Nephron (organoid): Measurements from ENCODE around the gene SMARCAL1.

ENCODE experiments used
- H3K27ac Mint-ChIP-seq, 3 experiments: 2 replicates each; pipeline ENCODE4 v1.8.0; 2020; ENCODE audit warnings: mixed read lengths in 3 of 3, mild to moderate bottlenecking in 2 of 3, moderate library complexity in 1 of 3
- H3K27me3 Mint-ChIP-seq: 2 replicates; pipeline ENCODE4 v1.8.0; 2021; ENCODE audit warnings: low read depth, mild to moderate bottlenecking, moderate library complexity, mixed read lengths
- H3K36me3 Mint-ChIP-seq: 2 replicates; pipeline ENCODE4 v1.8.0; 2020; ENCODE audit warnings: low read depth, mixed read lengths
- H3K4me1 Mint-ChIP-seq: 2 replicates; pipeline ENCODE4 v1.8.0; 2020; ENCODE audit warnings: mixed read lengths
- H3K4me3 Mint-ChIP-seq, 3 experiments: 2 replicates each; pipeline ENCODE4 v1.8.0; 2020; ENCODE audit warnings: mild to moderate bottlenecking in 3 of 3, mixed read lengths in 3 of 3, moderate library complexity in 2 of 3
- H3K9me3 Mint-ChIP-seq: 2 replicates; pipeline ENCODE4 v1.8.0; 2020; ENCODE audit warnings: mixed read lengths
- TF ChIP-seq, protein P1 (sequence below), 3 experiments: fragments of 200-600 bp; sonication (generic); IDR thresholded peaks; one replicate each; pipeline ENCODE4 v1.5.0; 2021; ENCODE audit warnings: antibody characterized with exemption in 3 of 3; ENCODE audit not compliant: unreplicated experiment in 3 of 3

The SMARCAL1 gene

DNA sequence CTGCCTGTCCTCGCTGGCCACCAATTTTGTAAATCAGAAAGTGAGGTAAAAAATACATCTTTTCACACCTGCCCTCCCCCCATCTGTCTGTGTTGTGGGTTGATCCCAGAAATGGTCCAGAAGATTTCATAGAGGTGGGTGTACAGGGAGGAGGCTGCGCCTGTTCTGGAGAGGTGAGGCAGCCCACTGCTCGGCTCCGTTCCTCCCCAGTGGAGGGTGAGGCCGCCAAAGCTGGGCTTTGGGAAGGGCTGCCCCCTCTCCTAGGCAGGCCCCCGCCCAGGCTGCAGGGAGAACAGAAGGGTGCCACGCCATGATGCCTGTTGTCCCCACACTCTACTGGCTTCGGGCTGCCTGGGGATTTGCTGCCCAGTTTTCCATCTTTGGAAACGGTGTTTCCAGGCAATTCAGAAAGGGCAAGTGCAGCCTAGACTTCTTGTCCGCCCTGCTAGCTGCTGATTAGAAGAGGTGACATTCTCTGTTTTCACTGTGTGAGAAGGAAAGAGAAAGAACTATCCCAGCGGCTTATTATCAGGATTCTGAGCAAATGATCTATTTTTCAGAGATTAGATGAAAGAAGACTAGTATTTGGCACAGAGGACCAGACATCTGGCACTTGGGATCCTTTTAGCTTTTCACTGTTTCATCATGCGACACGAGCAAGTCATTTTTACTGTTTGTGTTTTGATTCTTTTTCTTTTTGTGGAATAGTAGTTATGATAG lies 18.7 kb downstream of the SMARCAL1 start:
- TF ChIP-seq, protein P1, sequence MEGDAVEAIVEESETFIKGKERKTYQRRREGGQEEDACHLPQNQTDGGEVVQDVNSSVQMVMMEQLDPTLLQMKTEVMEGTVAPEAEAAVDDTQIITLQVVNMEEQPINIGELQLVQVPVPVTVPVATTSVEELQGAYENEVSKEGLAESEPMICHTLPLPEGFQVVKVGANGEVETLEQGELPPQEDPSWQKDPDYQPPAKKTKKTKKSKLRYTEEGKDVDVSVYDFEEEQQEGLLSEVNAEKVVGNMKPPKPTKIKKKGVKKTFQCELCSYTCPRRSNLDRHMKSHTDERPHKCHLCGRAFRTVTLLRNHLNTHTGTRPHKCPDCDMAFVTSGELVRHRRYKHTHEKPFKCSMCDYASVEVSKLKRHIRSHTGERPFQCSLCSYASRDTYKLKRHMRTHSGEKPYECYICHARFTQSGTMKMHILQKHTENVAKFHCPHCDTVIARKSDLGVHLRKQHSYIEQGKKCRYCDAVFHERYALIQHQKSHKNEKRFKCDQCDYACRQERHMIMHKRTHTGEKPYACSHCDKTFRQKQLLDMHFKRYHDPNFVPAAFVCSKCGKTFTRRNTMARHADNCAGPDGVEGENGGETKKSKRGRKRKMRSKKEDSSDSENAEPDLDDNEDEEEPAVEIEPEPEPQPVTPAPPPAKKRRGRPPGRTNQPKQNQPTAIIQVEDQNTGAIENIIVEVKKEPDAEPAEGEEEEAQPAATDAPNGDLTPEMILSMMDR (IDR thresholded peaks at IDR 0.05; ENCODE audit: unreplicated experiment in 3 of 3), result no peak
- Mint-ChIP-seq H3K27me3 (no peaks in the 10 kb centered on the region), H3K4me1 (no peaks in the 10 kb centered on the region), H3K36me3 (peaks cover 85% of the 10 kb centered on the region), H3K9me3 (no peaks in the 10 kb centered on the region), H3K27ac (no peak overlapping the region), H3K4me3 (no peak overlapping the region)

DNA sequence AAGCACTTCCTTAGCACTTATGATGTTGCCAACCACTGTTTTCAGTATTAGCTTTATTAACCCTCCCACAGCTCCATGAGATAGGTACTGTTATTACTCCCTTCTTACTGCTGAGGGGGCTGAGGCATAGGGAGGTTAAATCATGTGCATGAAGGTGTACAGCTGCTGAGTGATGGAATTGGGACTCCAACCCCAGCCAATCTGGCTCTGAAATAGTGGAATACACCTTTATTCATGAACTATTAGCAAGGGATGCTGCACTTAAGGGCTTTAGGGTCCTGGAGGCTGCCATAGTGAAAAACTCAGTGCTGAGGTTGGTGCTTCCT lies 19.2 kb downstream of the SMARCAL1 start:
- Mint-ChIP-seq H3K9me3 (no peaks in the 10 kb centered on the region), H3K4me3 (no peak overlapping the region), H3K4me1 (peaks cover 4% of the 10 kb centered on the region), H3K27ac (no peak overlapping the region), H3K27me3 (no peaks in the 10 kb centered on the region), H3K36me3 (peaks cover 85% of the 10 kb centered on the region)
- TF ChIP-seq, protein P1 (IDR thresholded peaks at IDR 0.05; ENCODE audit: unreplicated experiment in 3 of 3), result no peak

DNA sequence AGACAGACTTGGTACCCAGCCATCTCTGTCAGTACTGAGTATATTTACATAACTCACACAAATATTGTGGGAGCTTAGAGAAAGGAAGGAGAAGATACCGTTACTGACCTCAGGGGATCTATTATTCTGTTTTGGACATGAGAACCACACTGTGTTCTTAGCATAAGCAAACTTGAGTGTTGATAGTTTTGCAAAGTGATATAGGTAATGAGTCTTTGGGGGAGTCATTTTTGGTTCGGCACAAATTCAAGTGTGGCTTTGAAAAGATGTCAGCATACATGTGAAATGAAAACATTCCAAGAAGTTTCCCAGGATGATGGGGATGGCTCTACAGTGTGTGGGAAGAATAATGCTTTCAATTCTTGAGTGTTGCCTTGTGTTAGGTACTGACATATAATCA lies 24.1 kb downstream of the SMARCAL1 start:
- TF ChIP-seq, protein P1 (IDR thresholded peaks at IDR 0.05; ENCODE audit: unreplicated experiment in 3 of 3), result no peak
- peak overlapping the region in 2 of 3 experiments; percentile 3 to 20 for H3K27ac Mint-ChIP-seq
- peaks cover 73% of the 10 kb centered on the region for H3K36me3 Mint-ChIP-seq
- no peak overlapping the region for H3K4me3 Mint-ChIP-seq
- H3K4me1 Mint-ChIP-seq, result peaks cover 5% of the 10 kb centered on the region
- no peaks in the 10 kb centered on the region for H3K9me3 Mint-ChIP-seq
- no peaks in the 10 kb centered on the region for H3K27me3 Mint-ChIP-seq

DNA sequence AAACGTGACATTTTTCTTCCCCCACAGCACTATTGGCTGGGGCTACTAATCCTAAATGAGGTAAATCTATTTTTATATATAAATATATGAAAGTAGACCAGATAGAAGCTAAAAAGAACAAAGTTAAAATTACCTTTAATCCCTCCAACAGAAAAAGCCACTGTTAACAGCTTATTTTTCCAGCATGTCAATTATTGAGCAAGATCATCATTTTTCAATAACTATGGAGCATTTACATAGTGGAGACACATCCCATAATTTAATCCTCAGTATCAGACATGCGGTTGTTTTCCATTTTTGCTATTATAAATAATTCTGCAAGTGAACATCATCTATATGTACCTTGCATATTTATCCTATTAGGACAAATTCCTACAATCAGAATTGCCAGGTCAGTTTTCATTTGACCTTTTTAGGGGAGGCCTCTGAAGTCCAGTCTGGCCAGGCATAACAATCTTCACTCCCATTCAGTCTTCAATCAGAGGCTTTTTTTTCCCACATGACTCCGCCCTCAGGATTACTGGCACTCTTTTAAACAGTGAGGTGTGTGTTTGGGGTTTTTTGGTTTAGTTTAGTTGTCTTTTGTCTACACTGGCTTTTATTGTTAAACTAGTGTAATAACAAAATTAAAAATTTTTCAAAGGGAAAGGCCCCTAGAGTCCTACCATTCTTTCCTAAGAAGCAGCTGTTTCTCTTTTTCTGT lies 29.2 kb downstream of the SMARCAL1 start:
- Mint-ChIP-seq H3K36me3 (peaks cover 67% of the 10 kb centered on the region), H3K4me1 (peaks cover 7% of the 10 kb centered on the region), H3K27me3 (no peaks in the 10 kb centered on the region), H3K9me3 (no peaks in the 10 kb centered on the region), H3K4me3 (no peak overlapping the region), H3K27ac (no peak overlapping the region)
- TF ChIP-seq, protein P1 (IDR thresholded peaks at IDR 0.05; ENCODE audit: unreplicated experiment in 3 of 3), result no peak

DNA sequence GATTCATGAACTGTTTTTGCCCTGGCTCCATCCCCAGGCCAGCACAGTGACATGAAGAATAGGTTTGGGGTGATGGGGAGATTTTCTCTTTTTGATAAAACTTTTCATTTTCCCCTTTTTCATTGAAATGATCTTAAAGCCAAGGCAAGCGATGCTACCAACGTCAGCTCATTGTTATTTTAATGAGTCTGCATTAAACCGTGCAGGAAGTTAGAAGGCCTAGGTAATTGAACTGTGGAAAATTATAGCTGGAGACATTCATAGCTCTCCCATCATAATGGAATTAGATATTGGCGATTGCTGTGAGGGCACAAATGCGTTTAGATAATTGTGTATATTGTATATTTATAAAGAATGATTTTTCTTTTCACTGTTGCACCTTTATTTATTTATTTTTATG lies 33.2 kb downstream of the SMARCAL1 start:
- H3K27ac Mint-ChIP-seq, result no peak overlapping the region
- no peaks in the 10 kb centered on the region for H3K27me3 Mint-ChIP-seq
- no peak overlapping the region for H3K4me3 Mint-ChIP-seq
- H3K4me1 Mint-ChIP-seq, result peaks cover 5% of the 10 kb centered on the region
- TF ChIP-seq, protein P1 (IDR thresholded peaks at IDR 0.05; ENCODE audit: unreplicated experiment in 3 of 3), result no peak
- H3K9me3 Mint-ChIP-seq, result peaks cover 3% of the 10 kb centered on the region
- H3K36me3 Mint-ChIP-seq, result peaks cover 84% of the 10 kb centered on the region

DNA sequence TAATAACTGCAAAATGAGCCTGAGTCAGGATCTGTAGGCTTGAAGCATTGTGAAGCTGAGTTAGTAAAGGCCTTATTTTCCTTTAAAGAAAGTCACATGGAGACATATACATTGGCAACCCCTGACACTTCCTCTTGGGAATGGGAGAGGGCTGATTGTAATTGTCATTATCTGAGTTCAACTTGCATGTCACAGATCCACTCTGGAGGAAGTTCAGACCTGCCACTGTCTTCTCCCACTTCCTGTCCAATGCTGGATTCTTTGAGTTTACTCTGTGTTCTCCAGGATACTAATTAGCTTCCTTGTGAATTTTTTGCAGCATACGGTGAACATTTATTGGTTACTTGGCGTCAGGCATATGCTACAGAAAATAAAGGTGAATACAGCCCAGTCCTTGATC lies 34.1 kb downstream of the SMARCAL1 start:
- no peak overlapping the region for H3K4me3 Mint-ChIP-seq
- peaks cover 84% of the 10 kb centered on the region for H3K36me3 Mint-ChIP-seq
- H3K27ac Mint-ChIP-seq, result no peak overlapping the region
- peaks cover 5% of the 10 kb centered on the region for H3K4me1 Mint-ChIP-seq
- TF ChIP-seq, protein P1 (IDR thresholded peaks at IDR 0.05; ENCODE audit: unreplicated experiment in 3 of 3), result no peak
- H3K27me3 Mint-ChIP-seq, result no peaks in the 10 kb centered on the region
- H3K9me3 Mint-ChIP-seq, result peaks cover 3% of the 10 kb centered on the region
